PC-9 (cell line): ENCODE measurements around the gene PLCL2. TPM values are rescaled to one million over a fixed set of nuclear protein-coding genes. Genes with fewer than 3 reads are reported as not detected.
"Not testable (repeated sequence)": the region's sequence is repeated elsewhere in the genome, so short reads cannot be mapped to it uniquely, and the experiment has no call there.

Experiments
- BruUV-seq: library from RNA; stranded (reverse); fragments of 400-500 nt; replicated peaks from 2 replicates; lab custom pipeline; 2021; lab: Mats Ljungman, UMichigan
- CTCF ChIA-PET: fragments of 300-600 bp; sonication (Branson Sonifier 250); formaldehyde crosslinking; loops from one replicate; lab custom pipeline; 2022; ENCODE audit warnings: antibody characterized with exemption; lab: Charles Lee
- POLR2A ChIA-PET: fragments of 300-600 bp; sonication (Branson Sonifier 250); formaldehyde crosslinking; loops from one replicate; lab custom pipeline; 2022; ENCODE audit warnings: antibody characterized with exemption; ENCODE audit not compliant: unreplicated experiment; lab: Charles Lee
- DNase-seq, 2 experiments: peaks; one replicate each; pipeline versions ENCODE4 v3.0.0 to v3.0.0-alpha.2; 2015 to 2022; ENCODE audit warnings: mixed read lengths in 1 of 2
- H2AFZ ChIP-seq: fragments of 200-600 bp; sonication (generic); 2 replicates; pipeline ENCODE4 v1.8.1; 2017; ENCODE audit warnings: antibody characterized with exemption
- H3F3A ChIP-seq: fragments of 200-600 bp; sonication (generic); 2 replicates; pipeline ENCODE4 v1.8.1; 2017; ENCODE audit warnings: antibody characterized with exemption, mild to moderate bottlenecking, low read depth; ENCODE audit not compliant: insufficient read depth
- H3K27ac ChIP-seq: fragments of 200-600 bp; sonication (generic); 2 replicates; pipeline ENCODE4 v1.6.1; 2016; ENCODE audit warnings: mixed run types
- H3K27me3 ChIP-seq: fragments of 200-600 bp; sonication (generic); 2 replicates; pipeline ENCODE4 v1.6.1; 2016; ENCODE audit warnings: low read depth, mixed run types; ENCODE audit not compliant: insufficient read depth
- H3K36me3 ChIP-seq: fragments of 200-600 bp; sonication (generic); 2 replicates; pipeline ENCODE4 v1.6.1; 2016; ENCODE audit warnings: low read depth, mixed run types
- H3K4me1 ChIP-seq: fragments of 200-600 bp; sonication (generic); replicated peaks from 2 replicates; pipeline ENCODE4 v1.6.1; 2016; ENCODE audit warnings: mixed run types; ENCODE audit not compliant: insufficient read depth
- H3K4me2 ChIP-seq: fragments of 200-600 bp; sonication (generic); 2 replicates; pipeline ENCODE4 v1.6.1; 2017; ENCODE audit warnings: mixed run types
- H3K4me3 ChIP-seq: fragments of 200-600 bp; sonication (generic); 2 replicates; pipeline ENCODE4 v1.6.1; 2016; ENCODE audit warnings: mixed run types
- H3K79me2 ChIP-seq: fragments of 200-600 bp; sonication (generic); 2 replicates; pipeline ENCODE4 v1.6.1; 2017; ENCODE audit warnings: low read depth, mixed run types
- H3K9me2 ChIP-seq: fragments of 200-600 bp; sonication (generic); 2 replicates; pipeline ENCODE4 v1.8.1; 2017; ENCODE audit warnings: mild to moderate bottlenecking; ENCODE audit not compliant: insufficient read depth
- H3K9me3 ChIP-seq: fragments of 200-600 bp; sonication (generic); 2 replicates; pipeline ENCODE4 v1.8.1; 2016; ENCODE audit warnings: low read depth; ENCODE audit not compliant: insufficient read depth
- H4K20me1 ChIP-seq: fragments of 200-600 bp; sonication (generic); 2 replicates; pipeline ENCODE4 v1.8.1; 2017; ENCODE audit not compliant: insufficient read depth
- CTCF ChIP-seq: fragments of 200-600 bp; sonication (generic); conservative IDR thresholded peaks from 2 replicates; pipeline ENCODE4 v1.6.1; 2017; ENCODE audit warnings: mixed run types, antibody characterized with exemption, mild to moderate bottlenecking, moderate library complexity
- EZH2 ChIP-seq: fragments of 200-600 bp; sonication (generic); IDR thresholded peaks from 2 replicates; pipeline ENCODE4 v1.8.0; 2017; ENCODE audit warnings: antibody characterized with exemption, low read depth
- intact Hi-C: fragments of 100-400 bp; cut with micrococcal nuclease; formaldehyde crosslinking; loops from one replicate; pipeline ENCODE4 v1.10.0; 2022; ENCODE audit not compliant: unreplicated experiment
- total RNA-seq: library from RNA; stranded (reverse); gene quantifications from 2 replicates; pipeline ENCODE4 v1.2.3, GENCODE V29; 2021

PLCL2 gene
- total RNA-seq, 1 experiment from 2014 or later = 4.6 TPM

GRCh38 chr3:16950282-16950681 is 65.5 kb downstream of the PLCL2 start:
- no peaks in the 10 kb centered on the region for H3F3A ChIP-seq
- no peaks in the 10 kb centered on the region; the same call in 1 of the 2 replicates for H3K9me2 ChIP-seq
- POLR2A ChIA-PET = interaction anchor here (0.6 kb wide), 1 partner anchor 233 kb away, joined by 4 read pairs; no protein-coding TSS in a partner anchor
- H3K27ac ChIP-seq = no peak overlapping the region
- no peak overlapping the region for H3K4me2 ChIP-seq
- no peaks in the 10 kb centered on the region for H3K27me3 ChIP-seq
- no peaks in the 10 kb centered on the region for H3K4me1 ChIP-seq
- CTCF ChIA-PET = no interaction called here
- no TSS peak for BruUV-seq
- intact Hi-C loops = no loop called here
- TF ChIP-seq CTCF = no peak
- TF ChIP-seq EZH2 = no peak
- H3K36me3 ChIP-seq = no peaks in the 10 kb centered on the region
- peaks cover 3% of the 10 kb centered on the region; the same call in 1 of the 2 replicates for H3K79me2 ChIP-seq
- no peak overlapping the region for H2AFZ ChIP-seq
- no peak overlapping the region for H3K4me3 ChIP-seq
- H3K9me3 ChIP-seq = no peaks in the 10 kb centered on the region
- no peak for DNase-seq
- no peaks in the 10 kb centered on the region for H4K20me1 ChIP-seq

- Histone ChIP-seq H3K9me2 (no peaks in the 10 kb centered on the region; the same call in 1 of the 2 replicates), H3K4me3 (no peak overlapping the region), H3K36me3 (no peaks in the 10 kb centered on the region), H3K4me2 (no peak overlapping the region), H3K79me2 (peaks cover 3% of the 10 kb centered on the region; the same call in 1 of the 2 replicates), H3K27me3 (no peaks in the 10 kb centered on the region), H3K9me3 (no peaks in the 10 kb centered on the region), H4K20me1 (no peaks in the 10 kb centered on the region), H2AFZ (no peak overlapping the region), H3K4me1 (no peaks in the 10 kb centered on the region), H3F3A (no peaks in the 10 kb centered on the region), H3K27ac (no peak overlapping the region)
- ChIA-PET POLR2A (no interaction called here), CTCF (no interaction called here)
- no peak for DNase-seq
- BruUV-seq = no TSS peak
- intact Hi-C loops = no loop called here
- TF ChIP-seq EZH2 = no peak
- TF ChIP-seq CTCF = no peak
Measured at GRCh38 chr3:16950845-16951244, 66.1 kb downstream of the PLCL2 start.

- H3K4me3 ChIP-seq, CTCF ChIA-PET, H3K27ac ChIP-seq, H3K27me3 ChIP-seq, DNase-seq, H3K36me3 ChIP-seq, H3K4me2 ChIP-seq, H3K4me1 ChIP-seq, POLR2A ChIA-PET, H3F3A ChIP-seq, H4K20me1 ChIP-seq, BruUV-seq, H3K9me3 ChIP-seq, H3K9me2 ChIP-seq, H2AFZ ChIP-seq, intact Hi-C loops, H3K79me2 ChIP-seq: not testable (repeated sequence)
Measured at GRCh38 chr3:16957852-16958251, 73.1 kb downstream of the PLCL2 start.

GRCh38 chr3:16960125-16960524 is 75.4 kb downstream of the PLCL2 start:
- no TSS peak for BruUV-seq
- Histone ChIP-seq H3K4me2 (no peak overlapping the region), H3F3A (no peaks in the 10 kb centered on the region; the same call in 1 of the 2 replicates), H3K4me1 (no peaks in the 10 kb centered on the region), H3K27me3 (no peaks in the 10 kb centered on the region), H3K36me3 (no peaks in the 10 kb centered on the region), H4K20me1 (no peaks in the 10 kb centered on the region), H3K27ac (no peak overlapping the region), H3K79me2 (no peaks in the 10 kb centered on the region), H3K9me2 (no peaks in the 10 kb centered on the region), H3K9me3 (no peaks in the 10 kb centered on the region), H3K4me3 (no peak overlapping the region), H2AFZ (no peak overlapping the region)
- DNase-seq = no peak
- intact Hi-C loops = no loop called here
- TF ChIP-seq CTCF (no peak), EZH2 (no peak)
- ChIA-PET POLR2A (no interaction called here), CTCF (no interaction called here)
